ENCODE results near the gene TAF15. TPM values are rescaled to one million over a fixed set of nuclear protein-coding genes. Genes with fewer than 3 reads are reported as not detected.
A peak's percentile ranks its signal among the peaks of the same experiment; 100 is the strongest.

TAF15 gene
- total and polyA plus RNA-seq, 4 donors = 88.5 to 138 (median 114) TPM

DNA sequence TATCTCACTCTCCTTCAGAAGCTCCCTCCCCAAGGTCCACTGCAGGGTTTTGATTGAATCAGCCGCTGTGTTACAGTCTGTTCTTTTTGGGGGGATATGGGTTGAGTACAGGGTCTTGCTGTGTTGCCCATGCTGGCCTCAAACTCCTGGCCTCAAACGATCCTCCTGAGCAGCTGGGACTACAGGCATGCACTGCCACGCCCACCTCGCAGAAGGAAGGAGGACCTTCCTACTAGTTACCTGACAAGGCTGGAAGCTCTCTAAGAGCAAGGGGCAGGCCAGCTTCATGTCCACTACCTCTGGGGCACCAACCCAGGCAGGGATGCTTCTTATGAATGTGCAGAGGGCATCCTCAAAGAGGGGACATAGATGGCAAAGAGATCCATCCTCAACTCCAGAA is 11.9 kb upstream of the TAF15 start:
- Histone ChIP-seq H3K27me3 (ENCODE audit: control insufficient read depth in 3 of 3, insufficient read depth in 3 of 3, low read length in 2 of 3) (peaks cover 0 to 55% (median 46%) of the 10 kb centered on the region in 3 donors), H3K4me3 (no peak overlapping the region), H3K27ac (ENCODE audit: low read depth in 1 of 2, low read length in 1 of 2) (no peak overlapping the region), H3K36me3 (ENCODE audit: control insufficient read depth in 4 of 4, insufficient read depth in 4 of 4, low read length in 4 of 4) (no peaks in the 10 kb centered on the region), H3K9ac (ENCODE audit: insufficient read depth in 1 of 2, low read length in 2 of 2) (no peak overlapping the region), H3K4me1 (ENCODE audit: control insufficient read depth in 5 of 5, insufficient read depth in 5 of 5, low read length in 5 of 5) (peaks cover 0 to 17% (median 5%) of the 10 kb centered on the region in 5 donors), H3K9me3 (ENCODE audit: control insufficient read depth in 4 of 4, insufficient read depth in 3 of 4, low read length in 3 of 4) (no peaks in the 10 kb centered on the region)
- 71 to 75% methylated on average over 4 of the region's 4 CpGs for WGBS, 2 donors
- no peak for TF ChIP-seq CTCF (IDR thresholded peaks at IDR 0.05; ENCODE audit: control extremely low read depth, extremely low read depth)
- no peak for DNase-seq
- ATAC-seq (ENCODE audit: insufficient read depth, low FRiP score) = no peak

DNA sequence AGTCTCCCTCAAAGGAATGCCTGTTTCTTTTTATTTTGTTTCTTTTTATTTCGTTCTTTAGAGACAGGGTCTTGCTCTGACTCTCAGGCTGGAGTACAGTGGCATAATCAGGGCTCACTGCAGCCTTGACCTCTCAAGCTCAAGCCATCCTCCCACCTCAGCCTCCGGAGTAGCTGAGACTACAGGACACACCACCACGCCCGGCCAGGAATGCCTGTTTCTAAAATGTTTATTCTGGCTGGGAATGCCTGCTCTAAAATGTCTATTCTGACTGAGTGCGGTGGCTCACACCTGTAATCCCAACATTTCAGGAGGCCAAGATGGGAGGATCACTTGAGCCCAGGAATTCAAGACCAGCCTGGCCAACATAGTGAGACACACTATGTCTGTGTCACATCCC is 11.4 kb upstream of the TAF15 start:
- DNase-seq (no peak), ATAC-seq (ENCODE audit: insufficient read depth, low FRiP score) (no peak)
- TF ChIP-seq CTCF (IDR thresholded peaks at IDR 0.05; ENCODE audit: control extremely low read depth, extremely low read depth) = no peak
- Histone ChIP-seq H3K9me3 (ENCODE audit: control insufficient read depth in 4 of 4, insufficient read depth in 3 of 4, low read length in 3 of 4) (no peaks in the 10 kb centered on the region), H3K4me3 (no peak overlapping the region), H3K9ac (ENCODE audit: insufficient read depth in 1 of 2, low read length in 2 of 2) (no peak overlapping the region), H3K36me3 (ENCODE audit: control insufficient read depth in 4 of 4, insufficient read depth in 4 of 4, low read length in 4 of 4) (no peaks in the 10 kb centered on the region), H3K27me3 (ENCODE audit: control insufficient read depth in 3 of 3, insufficient read depth in 3 of 3, low read length in 2 of 3) (peaks cover 0 to 49% (median 40%) of the 10 kb centered on the region in 3 donors), H3K27ac (ENCODE audit: low read depth in 1 of 2, low read length in 1 of 2) (no peak overlapping the region), H3K4me1 (ENCODE audit: control insufficient read depth in 5 of 5, insufficient read depth in 5 of 5, low read length in 5 of 5) (peaks cover 0 to 17% (median 5%) of the 10 kb centered on the region in 5 donors)
- WGBS, 2 donors = 73 to 92% methylated on average over 5 of the region's 5 CpGs

DNA sequence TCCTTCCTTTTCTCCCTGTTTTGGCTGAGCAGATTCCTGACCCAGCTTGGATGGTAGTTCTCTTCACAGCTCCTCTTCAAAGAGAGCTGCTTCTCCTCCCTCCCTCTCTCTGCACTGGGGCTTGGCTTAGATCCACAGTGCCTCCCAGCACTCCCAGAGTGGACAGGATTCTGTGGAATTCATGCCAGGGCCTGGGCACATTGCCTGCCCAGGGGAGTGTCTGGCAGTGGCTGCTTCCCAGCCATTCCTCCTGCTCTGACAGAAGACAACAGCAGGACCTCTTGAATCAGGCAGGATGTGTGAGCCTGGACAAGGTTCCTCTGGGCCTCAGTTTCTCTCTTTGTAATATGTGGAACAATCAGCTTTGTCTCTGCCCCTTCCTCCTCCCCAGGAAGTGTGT is 9.3 kb upstream of the TAF15 start:
- Histone ChIP-seq H3K27me3 (ENCODE audit: control insufficient read depth in 3 of 3, insufficient read depth in 3 of 3, low read length in 2 of 3) (peaks cover 0 to 29% (median 22%) of the 10 kb centered on the region in 3 donors), H3K9me3 (ENCODE audit: control insufficient read depth in 4 of 4, insufficient read depth in 3 of 4, low read length in 3 of 4) (no peaks in the 10 kb centered on the region), H3K9ac (ENCODE audit: insufficient read depth in 1 of 2, low read length in 2 of 2) (peak overlapping the region in 1 of 2 donors; percentile 19), H3K27ac (ENCODE audit: low read depth in 1 of 2, low read length in 1 of 2) (peak overlapping the region; percentile 34 to 54), H3K4me1 (ENCODE audit: control insufficient read depth in 5 of 5, insufficient read depth in 5 of 5, low read length in 5 of 5) (peaks cover 0 to 14% (median 5%) of the 10 kb centered on the region in 5 donors), H3K36me3 (ENCODE audit: control insufficient read depth in 4 of 4, insufficient read depth in 4 of 4, low read length in 4 of 4) (no peaks in the 10 kb centered on the region), H3K4me3 (no peak overlapping the region)
- peak in 1 of 3 donors; percentile 54 for DNase-seq
- ATAC-seq (ENCODE audit: insufficient read depth, low FRiP score) = no peak
- TF ChIP-seq CTCF (IDR thresholded peaks at IDR 0.05; ENCODE audit: control extremely low read depth, extremely low read depth) = no peak
